Calu3 (cell line): ENCODE measurements around the gene RAB6B. TPM values are rescaled to one million over a fixed set of nuclear protein-coding genes. Genes with fewer than 3 reads are reported as not detected.

Experiments
- BruUV-seq: library from RNA; stranded (reverse); fragments of 400-500 nt; replicated peaks from 2 replicates; lab custom pipeline; 2021; lab: Mats Ljungman, UMichigan
- CTCF ChIA-PET: fragments of 300-600 bp; sonication (Branson Sonifier 250); formaldehyde crosslinking; loops from one replicate; lab custom pipeline; 2022; ENCODE audit warnings: antibody characterized with exemption; lab: Charles Lee
- DNase-seq: peaks from one replicate; pipeline ENCODE4 v3.0.0; 2022
- H3K27ac Mint-ChIP-seq: one replicate; pipeline ENCODE4 v1.8.0; 2022; ENCODE audit warnings: mixed read lengths; ENCODE audit not compliant: unreplicated experiment
- H3K27me3 Mint-ChIP-seq: one replicate; pipeline ENCODE4 v1.8.0; 2022; ENCODE audit warnings: mixed read lengths; ENCODE audit not compliant: unreplicated experiment
- H3K36me3 Mint-ChIP-seq: one replicate; pipeline ENCODE4 v1.8.0; 2022; ENCODE audit warnings: mild to moderate bottlenecking, moderate library complexity, mixed read lengths; ENCODE audit not compliant: insufficient read depth, unreplicated experiment
- H3K4me1 Mint-ChIP-seq: one replicate; pipeline ENCODE4 v1.8.0; 2022; ENCODE audit warnings: mild to moderate bottlenecking, low read depth, mixed read lengths; ENCODE audit not compliant: unreplicated experiment
- H3K4me3 Mint-ChIP-seq: one replicate; pipeline ENCODE4 v1.8.0; 2022; ENCODE audit warnings: mild to moderate bottlenecking, low read depth, moderate library complexity, mixed read lengths; ENCODE audit not compliant: unreplicated experiment
- H3K9me3 Mint-ChIP-seq: one replicate; pipeline ENCODE4 v1.8.0; 2022; ENCODE audit warnings: low read depth, mixed read lengths; ENCODE audit not compliant: unreplicated experiment
- intact Hi-C: fragments of 100-400 bp; cut with micrococcal nuclease; formaldehyde crosslinking; loops from one replicate; pipeline ENCODE4 v1.10.0; 2022; ENCODE audit not compliant: unreplicated experiment
- total RNA-seq: library from RNA; stranded (reverse); gene quantifications from 2 replicates; pipeline ENCODE4 v1.2.3, GENCODE V29; 2022
- TF ChIP-seq, protein P1 (sequence below): fragments of 200-600 bp; IDR thresholded peaks from one replicate; pipeline ENCODE4 v1.8.0; 2022; ENCODE audit warnings: antibody characterized with exemption; ENCODE audit not compliant: unreplicated experiment

Gene RAB6B
- total RNA-seq, 1 experiment from 2014 or later: 0.85 TPM

DNA sequence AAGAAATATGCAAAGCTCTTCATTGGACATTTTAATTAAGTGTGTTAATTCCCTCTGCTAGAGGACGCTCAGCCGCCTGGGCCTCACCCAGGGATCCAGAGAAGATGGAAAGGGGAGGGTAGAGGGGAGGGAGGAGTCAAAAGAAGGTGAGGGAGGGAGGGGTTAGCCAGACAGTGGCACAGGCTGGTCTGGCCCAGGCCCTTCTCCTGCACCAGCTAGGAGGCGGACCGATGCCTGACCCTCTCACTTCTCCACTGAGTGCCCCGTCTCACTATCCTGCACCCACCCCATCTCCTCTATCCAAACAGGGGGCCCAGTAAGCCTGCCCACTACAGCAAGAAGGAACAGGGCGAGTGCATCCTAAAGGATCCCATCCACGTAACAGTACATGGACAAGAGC, 22.9 kb downstream of the RAB6B start:
- TF ChIP-seq, protein P1, sequence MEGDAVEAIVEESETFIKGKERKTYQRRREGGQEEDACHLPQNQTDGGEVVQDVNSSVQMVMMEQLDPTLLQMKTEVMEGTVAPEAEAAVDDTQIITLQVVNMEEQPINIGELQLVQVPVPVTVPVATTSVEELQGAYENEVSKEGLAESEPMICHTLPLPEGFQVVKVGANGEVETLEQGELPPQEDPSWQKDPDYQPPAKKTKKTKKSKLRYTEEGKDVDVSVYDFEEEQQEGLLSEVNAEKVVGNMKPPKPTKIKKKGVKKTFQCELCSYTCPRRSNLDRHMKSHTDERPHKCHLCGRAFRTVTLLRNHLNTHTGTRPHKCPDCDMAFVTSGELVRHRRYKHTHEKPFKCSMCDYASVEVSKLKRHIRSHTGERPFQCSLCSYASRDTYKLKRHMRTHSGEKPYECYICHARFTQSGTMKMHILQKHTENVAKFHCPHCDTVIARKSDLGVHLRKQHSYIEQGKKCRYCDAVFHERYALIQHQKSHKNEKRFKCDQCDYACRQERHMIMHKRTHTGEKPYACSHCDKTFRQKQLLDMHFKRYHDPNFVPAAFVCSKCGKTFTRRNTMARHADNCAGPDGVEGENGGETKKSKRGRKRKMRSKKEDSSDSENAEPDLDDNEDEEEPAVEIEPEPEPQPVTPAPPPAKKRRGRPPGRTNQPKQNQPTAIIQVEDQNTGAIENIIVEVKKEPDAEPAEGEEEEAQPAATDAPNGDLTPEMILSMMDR: no peak
- no peaks in the 10 kb centered on the region for H3K36me3 Mint-ChIP-seq
- H3K4me3 Mint-ChIP-seq: no peak overlapping the region
- H3K27me3 Mint-ChIP-seq: peaks cover 93% of the 10 kb centered on the region
- no peaks in the 10 kb centered on the region for H3K9me3 Mint-ChIP-seq
- DNase-seq: no peak
- intact Hi-C loops: no loop called here
- H3K27ac Mint-ChIP-seq: no peak overlapping the region
- BruUV-seq: no TSS peak
- no peaks in the 10 kb centered on the region for H3K4me1 Mint-ChIP-seq
- CTCF ChIA-PET: interaction anchor here (1.1 kb wide), 1 partner anchor 10 kb away, joined by 4 read pairs; no protein-coding TSS in a partner anchor

DNA sequence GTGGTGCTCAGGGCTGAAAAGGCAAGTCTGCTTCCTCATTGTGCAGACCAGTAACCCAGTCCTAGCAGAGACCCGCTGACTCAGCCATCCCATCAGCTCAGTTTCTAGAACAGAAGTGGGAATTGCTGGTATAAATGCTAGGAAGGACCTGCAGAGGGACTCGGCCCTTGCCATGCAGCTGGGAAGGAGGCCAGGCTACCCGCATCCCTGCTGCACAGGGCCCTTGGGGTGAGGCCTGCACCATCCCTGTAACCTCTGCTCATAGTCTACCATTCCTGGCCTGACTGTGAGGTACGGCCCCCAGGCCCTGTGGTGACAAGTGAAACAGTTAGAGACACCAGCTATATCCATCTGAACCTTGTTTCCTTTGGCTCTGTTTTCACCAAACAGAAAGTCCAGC, 23.5 kb downstream of the RAB6B start:
- Mint-ChIP-seq H3K27me3 (peaks cover 93% of the 10 kb centered on the region), H3K36me3 (no peaks in the 10 kb centered on the region), H3K9me3 (no peaks in the 10 kb centered on the region), H3K27ac (no peak overlapping the region), H3K4me1 (no peaks in the 10 kb centered on the region), H3K4me3 (no peak overlapping the region)
- TF ChIP-seq, protein P1: no peak
- no TSS peak for BruUV-seq
- intact Hi-C loops: no loop called here
- CTCF ChIA-PET: no interaction called here
- DNase-seq: no peak

DNA sequence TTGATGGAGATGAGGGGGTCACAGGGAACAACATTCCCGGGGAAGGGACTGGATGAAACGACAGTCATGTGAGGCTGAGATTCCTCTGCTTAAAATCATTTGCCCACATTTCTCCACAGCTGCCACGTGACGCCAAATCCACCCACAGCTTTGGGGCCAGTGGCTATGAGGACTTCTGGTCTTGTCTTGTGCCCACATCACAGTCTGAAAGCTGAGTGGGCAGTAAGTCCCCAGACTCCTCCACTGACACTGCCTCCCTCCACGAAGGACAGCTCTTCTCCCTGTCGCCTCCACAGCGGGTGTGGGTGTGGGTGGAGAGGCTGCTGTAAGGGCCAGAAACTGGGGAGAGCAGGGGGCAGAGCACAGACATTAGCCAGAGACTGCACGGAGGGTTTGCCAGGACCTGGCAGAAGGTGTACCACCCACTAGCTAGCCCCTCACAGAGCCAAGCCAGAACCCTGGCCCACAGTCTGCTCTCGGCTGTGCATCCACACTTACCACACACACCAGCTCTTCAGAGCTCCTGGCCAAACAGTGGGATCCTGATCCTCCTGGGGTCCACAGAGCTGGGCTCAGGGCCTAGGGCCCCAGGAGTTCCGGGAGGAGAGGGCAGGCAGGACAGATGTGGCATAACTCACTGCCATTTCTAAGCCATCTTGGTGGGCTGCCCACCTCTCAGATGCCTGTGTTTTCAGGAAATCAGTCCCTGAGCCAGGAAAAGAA, 24.2 kb downstream of the RAB6B start:
- CTCF ChIA-PET: no interaction called here
- DNase-seq: no peak
- no peaks in the 10 kb centered on the region for H3K4me1 Mint-ChIP-seq
- H3K27me3 Mint-ChIP-seq: peaks cover 93% of the 10 kb centered on the region
- H3K4me3 Mint-ChIP-seq: no peak overlapping the region
- no peak overlapping the region for H3K27ac Mint-ChIP-seq
- no TSS peak for BruUV-seq
- TF ChIP-seq, protein P1: no peak
- intact Hi-C loops: no loop called here
- no peaks in the 10 kb centered on the region for H3K36me3 Mint-ChIP-seq
- no peaks in the 10 kb centered on the region for H3K9me3 Mint-ChIP-seq

DNA sequence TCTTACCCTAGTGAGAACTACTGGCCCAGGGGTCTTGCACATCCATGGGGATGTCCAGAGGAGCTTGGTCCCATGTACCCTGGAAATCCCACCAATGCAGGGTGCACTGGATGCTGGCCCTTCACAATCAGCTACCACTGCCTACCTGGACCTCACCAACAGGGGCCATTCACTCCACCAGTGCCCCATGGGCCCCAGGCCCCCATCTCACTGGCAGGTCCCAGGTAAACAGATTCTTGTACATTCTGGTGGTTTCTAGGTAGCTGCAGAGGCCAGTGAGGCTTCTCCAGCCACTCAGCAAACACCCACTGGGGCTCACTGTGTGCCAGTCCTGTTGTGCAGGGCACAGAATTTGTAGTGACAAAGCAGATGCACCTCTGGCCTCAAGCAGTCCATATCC, 24.9 kb downstream of the RAB6B start:
- intact Hi-C loops: no loop called here
- peaks cover 93% of the 10 kb centered on the region for H3K27me3 Mint-ChIP-seq
- no peaks in the 10 kb centered on the region for H3K36me3 Mint-ChIP-seq
- no TSS peak for BruUV-seq
- TF ChIP-seq, protein P1: no peak
- no peaks in the 10 kb centered on the region for H3K9me3 Mint-ChIP-seq
- H3K27ac Mint-ChIP-seq: no peak overlapping the region
- no peaks in the 10 kb centered on the region for H3K4me1 Mint-ChIP-seq
- no peak overlapping the region for H3K4me3 Mint-ChIP-seq
- DNase-seq: no peak
- CTCF ChIA-PET: no interaction called here
